B cell (primary cell): ENCODE results near the gene MRPL47. TPM values are rescaled to one million over a fixed set of nuclear protein-coding genes. Genes with fewer than 3 reads are reported as not detected.

Experiments
- ATAC-seq: fragments of 200-7000 bp; cut with Tn5 transposase; one replicate; pipeline ENCODE4 v1.10.0; 2021; ENCODE audit warnings: low read depth, mild to moderate bottlenecking, moderate number of reproducible peaks, moderate library complexity
- CTCF ChIA-PET: fragments of 350-600 bp; sonication (Branson Sonifier 250); formaldehyde crosslinking; loops from one replicate; lab custom pipeline; 2021; ENCODE audit warnings: antibody characterized with exemption, inconsistent platforms; lab: Charles Lee
- POLR2A ChIA-PET: fragments of 350-600 bp; sonication (Branson Sonifier 250); formaldehyde crosslinking; loops from one replicate; lab custom pipeline; 2021; ENCODE audit warnings: antibody characterized with exemption; lab: Charles Lee
- DNase-seq: peaks from one replicate; pipeline ENCODE4 v3.0.0; 2013
- H2AFZ ChIP-seq: 2 replicates; pipeline ENCODE4 v1.6.1; 2012; ENCODE audit warnings: mild to moderate bottlenecking, low read depth, low read length; ENCODE audit not compliant: insufficient read depth, poor library complexity, severe bottlenecking
- H3K27ac ChIP-seq, 2 donors: 1 replicate in 1 of 2; 2 replicates in 1 of 2; pipeline ENCODE4 v1.5.1; 2012 to 2013; ENCODE audit warnings: low read length in 2 of 2, mild to moderate bottlenecking in 2 of 2, moderate library complexity in 1 of 2
- H3K27me3 ChIP-seq, 4 experiments: fragments of 200-600 bp in 1 of 4; sonication (generic) in 1 of 4; replicated peaks in 1 of 4; 1 replicate in 2 of 4; 2 replicates in 2 of 4; pipeline versions ENCODE4 v1.6.1 to v1.7.0; 2013 to 2016; ENCODE audit warnings: low read length in 3 of 4, mild to moderate bottlenecking in 2 of 4, mixed read lengths in 1 of 4, moderate library complexity in 1 of 4; ENCODE audit not compliant: insufficient read depth in 4 of 4, control insufficient read depth in 3 of 4; ENCODE audit errors: control extremely low read depth in 1 of 4
- H3K36me3 ChIP-seq, 2 experiments: replicated peaks in 1 of 2; 1 replicate in 1 of 2; 2 replicates in 1 of 2; pipeline versions ENCODE4 v1.6.1 to v1.7.1; 2013; ENCODE audit warnings: low read length in 1 of 2; ENCODE audit not compliant: insufficient read depth in 2 of 2, control insufficient read depth in 1 of 2; ENCODE audit errors: control extremely low read depth in 1 of 2, extremely low read depth in 1 of 2
- H3K4me1 ChIP-seq, 2 donors: fragments of 200-600 bp in 1 of 2; sonication (generic) in 1 of 2; 1 replicate in 1 of 2; 2 replicates in 1 of 2; pipeline versions ENCODE4 v1.5.1 to v1.6.1; 2013 to 2017; ENCODE audit warnings: low read length in 2 of 2; ENCODE audit not compliant: control insufficient read depth in 2 of 2, insufficient read depth in 2 of 2
- H3K4me2 ChIP-seq: replicated peaks from 2 replicates; pipeline ENCODE3; 2012; ENCODE audit warnings: mild to moderate bottlenecking, low read depth, low read length; ENCODE audit not compliant: poor library complexity, severe bottlenecking
- H3K4me3 ChIP-seq, 5 experiments: fragments of 200-600 bp in 1 of 5; sonication (generic) in 1 of 5; 1 replicate in 3 of 5; 2 replicates in 2 of 5; pipeline versions ENCODE4 v1.5.1 to v1.7.0; 2011 to 2016; ENCODE audit warnings: low read length in 4 of 5, mild to moderate bottlenecking in 4 of 5, low read depth in 2 of 5, control low read depth in 1 of 5, moderate library complexity in 1 of 5; ENCODE audit not compliant: insufficient read depth in 1 of 5; ENCODE audit errors: control extremely low read depth in 1 of 5, extremely low read depth in 1 of 5
- H3K79me2 ChIP-seq: fragments of 200-600 bp; sonication (generic); one replicate; pipeline ENCODE4 v1.6.0; 2016; ENCODE audit warnings: low read length; ENCODE audit not compliant: control insufficient read depth, insufficient read depth
- H3K9ac ChIP-seq: fragments of 200-600 bp; sonication (generic); 2 replicates; pipeline ENCODE4 v1.6.1; 2017; ENCODE audit warnings: mild to moderate bottlenecking, low read length, moderate library complexity
- H3K9me3 ChIP-seq, 3 donors: one replicate each; pipeline versions ENCODE4 v1.6.1 to v1.7.1; 2013; ENCODE audit warnings: low read length in 2 of 3; ENCODE audit not compliant: control insufficient read depth in 2 of 3, insufficient read depth in 1 of 3; ENCODE audit errors: control extremely low read depth in 1 of 3
- H4K20me1 ChIP-seq: 2 replicates; pipeline ENCODE4 v1.6.0; 2012; ENCODE audit warnings: mild to moderate bottlenecking, low read length; ENCODE audit not compliant: insufficient read depth, control insufficient read depth, poor library complexity, severe bottlenecking
- H3K27ac Mint-ChIP-seq: one replicate; pipeline ENCODE4 v1.8.0; 2021; ENCODE audit warnings: mixed read lengths
- H3K27me3 Mint-ChIP-seq: one replicate; pipeline ENCODE4 v1.8.0; 2021; ENCODE audit warnings: mixed read lengths
- H3K4me1 Mint-ChIP-seq: one replicate; pipeline ENCODE4 v1.8.0; 2021; ENCODE audit warnings: mixed read lengths
- H3K4me3 Mint-ChIP-seq: one replicate; pipeline ENCODE4 v1.8.0; 2021; ENCODE audit warnings: mixed read lengths
- H3K9me3 Mint-ChIP-seq: one replicate; pipeline ENCODE4 v1.8.0; 2022; ENCODE audit warnings: mixed read lengths; ENCODE audit not compliant: insufficient read depth
- CTCF ChIP-seq: fragments of 200-600 bp; IDR thresholded peaks from one replicate; pipeline ENCODE4 v1.8.0; 2022; ENCODE audit warnings: antibody characterized with exemption, mild to moderate bottlenecking
- EZH2 ChIP-seq: IDR thresholded peaks from 2 replicates; pipeline ENCODE4 v1.6.1; 2012; ENCODE audit warnings: borderline replicate concordance, low read depth, mild to moderate bottlenecking, moderate library complexity, low read length; ENCODE audit not compliant: insufficient read depth, poor library complexity, severe bottlenecking
- WGBS: methylation state at CpG from one replicate; pipeline ENCODE4 v1.1.5; 2013; ENCODE audit warnings: missing lambda C conversion rate; ENCODE audit not compliant: insufficient coverage; 5-methylcytosine and 5-hydroxymethylcytosine counted together
- intact Hi-C: fragments of 100-400 bp; cut with micrococcal nuclease; formaldehyde crosslinking; loops from one replicate; pipeline ENCODE4 v1.10.0; 2022
- polyA plus RNA-seq: library from polyadenylated mRNA; depleted of rRNA; stranded (reverse); fragments of >200 nt; gene quantifications from 2 replicates; pipeline ENCODE4 v1.2.3, GENCODE V29; 2012
- total RNA-seq, 2 donors: library from RNA; stranded (reverse); fragments of 120-200 nt in 1 of 2; gene quantifications; 1 replicate in 1 of 2; 2 replicates in 1 of 2; pipeline versions ENCODE4 v1.2.3 to v1.2.4, GENCODE V29; 2013 to 2022

Gene MRPL47
- total and polyA plus RNA-seq, 2 donors (not counting 1 experiment from before 2014, with no cell fraction given): 7.5 to 22.0 TPM

GRCh38 chr3:179599531-179599930 is 4.9 kb downstream of the MRPL47 start:
- ChIA-PET CTCF (interaction anchor here (0.8 kb wide), 1 partner anchor 50 kb away, joined by 3 read pairs; no protein-coding TSS in a partner anchor), POLR2A (no interaction called here)
- Mint-ChIP-seq H3K4me1 (peaks cover 12% of the 10 kb centered on the region), H3K9me3 (no peaks in the 10 kb centered on the region), H3K27ac (no peak overlapping the region), H3K27me3 (no peaks in the 10 kb centered on the region), H3K4me3 (no peak overlapping the region)
- Histone ChIP-seq H3K4me3 (no peak overlapping the region), H2AFZ (no peak overlapping the region), H3K4me2 (no peak overlapping the region), H3K36me3 (peaks cover 4 to 61% of the 10 kb centered on the region in 2 experiments), H3K9me3 (no peaks in the 10 kb centered on the region), H3K9ac (no peak overlapping the region), H3K27ac (no peak overlapping the region), H3K27me3 (no peaks in the 10 kb centered on the region), H4K20me1 (no peaks in the 10 kb centered on the region), H3K4me1 (peaks cover 3 to 9% of the 10 kb centered on the region in 2 donors), H3K79me2 (peaks cover 53% of the 10 kb centered on the region)
- no peak for TF ChIP-seq EZH2
- TF ChIP-seq CTCF: no peak
- ATAC-seq (no peak), DNase-seq (no peak)
- intact Hi-C loops: no loop called here
- WGBS: 100% methylated on average over 1 of the region's 4 CpGs

GRCh38 chr3:179591313-179591712 is 13.1 kb downstream of the MRPL47 start:
- intact Hi-C loops: no loop called here
- H3K27ac ChIP-seq: no peak overlapping the region
- no peak overlapping the region for H3K27ac Mint-ChIP-seq
- ChIA-PET CTCF (interaction anchor here (1.8 kb wide), 1 partner anchor 13 kb away, joined by 5 read pairs; the partner anchor contains the start of genes MRPL47 and NDUFB5), POLR2A (interaction anchor here (0.7 kb wide), 1 partner anchor 496 kb away, joined by 4 read pairs; no protein-coding TSS in a partner anchor)
- no peaks in the 10 kb centered on the region for H3K27me3 Mint-ChIP-seq
- no peaks in the 10 kb centered on the region for H3K79me2 ChIP-seq
- H3K4me2 ChIP-seq: no peak overlapping the region
- no CpG with 5 or more reads among the region's 1 CpG for WGBS
- no peak overlapping the region for H3K4me3 ChIP-seq
- no peaks in the 10 kb centered on the region for H3K9me3 ChIP-seq
- H3K4me1 Mint-ChIP-seq: no peaks in the 10 kb centered on the region
- H2AFZ ChIP-seq: no peak overlapping the region
- no peaks in the 10 kb centered on the region for H3K4me1 ChIP-seq
- DNase-seq (no peak), ATAC-seq (no peak)
- no peaks in the 10 kb centered on the region for H3K27me3 ChIP-seq
- H3K9me3 Mint-ChIP-seq: no peaks in the 10 kb centered on the region
- H4K20me1 ChIP-seq: no peaks in the 10 kb centered on the region
- no peak overlapping the region for H3K4me3 Mint-ChIP-seq
- H3K36me3 ChIP-seq: peaks cover 8 to 78% of the 10 kb centered on the region in 2 experiments
- no peak overlapping the region for H3K9ac ChIP-seq
- TF ChIP-seq EZH2 (no peak), CTCF (no peak)
